ENCODE results near the gene CHSY3.

Gene CHSY3

GRCh38 chr5:129904102-129904666 is at the start of gene CHSY3:
Gene CHSY3 (plus strand): TSS chr5:129904465.
- Histone ChIP-seq H3K4me1 (ENCODE audit: control insufficient read depth, low read depth, low read length) (no peaks in the 10 kb centered on the region), H3K36me3 (ENCODE audit: control insufficient read depth, low read depth, low read length) (no peaks in the 10 kb centered on the region), H3K27me3 (ENCODE audit: control insufficient read depth, insufficient read depth, low read length) (peaks cover 51% of the 10 kb centered on the region), H3K27ac (ENCODE audit: low read length) (no peak within 1 kb of the TSS), H3K9ac (ENCODE audit: low read length) (peak within 1 kb of the TSS; percentile 36), H3K4me3 (ENCODE audit: low read length) (peak within 1 kb of the TSS; percentile 64), H3K9me3 (ENCODE audit: control insufficient read depth, low read depth, low read length) (no peaks in the 10 kb centered on the region)

GRCh38 chr5:129856325-129856724 is 47.9 kb upstream of the CHSY3 start:
- no peak overlapping the region for H3K4me3 ChIP-seq (ENCODE audit: low read length)
- no peaks in the 10 kb centered on the region for H3K9me3 ChIP-seq (ENCODE audit: control insufficient read depth, low read depth, low read length)
- no peaks in the 10 kb centered on the region for H3K27me3 ChIP-seq (ENCODE audit: control insufficient read depth, insufficient read depth, low read length)
- H3K9ac ChIP-seq (ENCODE audit: low read length), result no peak overlapping the region
- no peaks in the 10 kb centered on the region for H3K36me3 ChIP-seq (ENCODE audit: control insufficient read depth, low read depth, low read length)
- H3K27ac ChIP-seq (ENCODE audit: low read length), result no peak overlapping the region
- H3K4me1 ChIP-seq (ENCODE audit: control insufficient read depth, low read depth, low read length), result no peaks in the 10 kb centered on the region

- no peaks in the 10 kb centered on the region for H3K36me3 ChIP-seq (ENCODE audit: control insufficient read depth, low read depth, low read length)
- H3K27ac ChIP-seq (ENCODE audit: low read length), result no peak overlapping the region
- no peaks in the 10 kb centered on the region for H3K4me1 ChIP-seq (ENCODE audit: control insufficient read depth, low read depth, low read length)
- H3K9me3 ChIP-seq (ENCODE audit: control insufficient read depth, low read depth, low read length), result no peaks in the 10 kb centered on the region
- H3K4me3 ChIP-seq (ENCODE audit: low read length), result no peak overlapping the region
- H3K27me3 ChIP-seq (ENCODE audit: control insufficient read depth, insufficient read depth, low read length), result no peaks in the 10 kb centered on the region
- H3K9ac ChIP-seq (ENCODE audit: low read length), result no peak overlapping the region
Measured at GRCh38 chr5:129857116-129857515, 47.1 kb upstream of the CHSY3 start.

GRCh38 chr5:129858131-129858675 is 46.1 kb upstream of the CHSY3 start:
- Histone ChIP-seq H3K9ac (ENCODE audit: low read length) (no peak overlapping the region), H3K4me1 (ENCODE audit: control insufficient read depth, low read depth, low read length) (no peaks in the 10 kb centered on the region), H3K36me3 (ENCODE audit: control insufficient read depth, low read depth, low read length) (no peaks in the 10 kb centered on the region), H3K27me3 (ENCODE audit: control insufficient read depth, insufficient read depth, low read length) (no peaks in the 10 kb centered on the region), H3K4me3 (ENCODE audit: low read length) (no peak overlapping the region), H3K9me3 (ENCODE audit: control insufficient read depth, low read depth, low read length) (no peaks in the 10 kb centered on the region), H3K27ac (ENCODE audit: low read length) (no peak overlapping the region)

- H3K4me3 ChIP-seq (ENCODE audit: low read length), result no peak overlapping the region
- no peaks in the 10 kb centered on the region for H3K4me1 ChIP-seq (ENCODE audit: control insufficient read depth, low read depth, low read length)
- H3K36me3 ChIP-seq (ENCODE audit: control insufficient read depth, low read depth, low read length), result no peaks in the 10 kb centered on the region
- H3K27ac ChIP-seq (ENCODE audit: low read length), result no peak overlapping the region
- H3K27me3 ChIP-seq (ENCODE audit: control insufficient read depth, insufficient read depth, low read length), result no peaks in the 10 kb centered on the region
- no peak overlapping the region for H3K9ac ChIP-seq (ENCODE audit: low read length)
- no peaks in the 10 kb centered on the region for H3K9me3 ChIP-seq (ENCODE audit: control insufficient read depth, low read depth, low read length)
Measured at GRCh38 chr5:129884322-129884721, 19.9 kb upstream of the CHSY3 start.

GRCh38 chr5:129899454-129899853 is 4.8 kb upstream of the CHSY3 start:
- H3K4me3 ChIP-seq (ENCODE audit: low read length), result no peak overlapping the region
- H3K9ac ChIP-seq (ENCODE audit: low read length), result no peak overlapping the region
- no peaks in the 10 kb centered on the region for H3K4me1 ChIP-seq (ENCODE audit: control insufficient read depth, low read depth, low read length)
- H3K36me3 ChIP-seq (ENCODE audit: control insufficient read depth, low read depth, low read length), result no peaks in the 10 kb centered on the region
- H3K27me3 ChIP-seq (ENCODE audit: control insufficient read depth, insufficient read depth, low read length), result peaks cover 14% of the 10 kb centered on the region
- no peak overlapping the region for H3K27ac ChIP-seq (ENCODE audit: low read length)
- H3K9me3 ChIP-seq (ENCODE audit: control insufficient read depth, low read depth, low read length), result no peaks in the 10 kb centered on the region

GRCh38 chr5:129902816-129903215 is 1.4 kb upstream of the CHSY3 start:
- no peaks in the 10 kb centered on the region for H3K36me3 ChIP-seq (ENCODE audit: control insufficient read depth, low read depth, low read length)
- H3K27ac ChIP-seq (ENCODE audit: low read length), result no peak overlapping the region
- no peaks in the 10 kb centered on the region for H3K9me3 ChIP-seq (ENCODE audit: control insufficient read depth, low read depth, low read length)
- no peaks in the 10 kb centered on the region for H3K4me1 ChIP-seq (ENCODE audit: control insufficient read depth, low read depth, low read length)
- H3K4me3 ChIP-seq (ENCODE audit: low read length), result no peak overlapping the region
- peaks cover 46% of the 10 kb centered on the region for H3K27me3 ChIP-seq (ENCODE audit: control insufficient read depth, insufficient read depth, low read length)
- no peak overlapping the region for H3K9ac ChIP-seq (ENCODE audit: low read length)

- Histone ChIP-seq H3K27me3 (ENCODE audit: control insufficient read depth, insufficient read depth, low read length) (peaks cover 51% of the 10 kb centered on the region), H3K9me3 (ENCODE audit: control insufficient read depth, low read depth, low read length) (no peaks in the 10 kb centered on the region), H3K4me1 (ENCODE audit: control insufficient read depth, low read depth, low read length) (no peaks in the 10 kb centered on the region), H3K36me3 (ENCODE audit: control insufficient read depth, low read depth, low read length) (no peaks in the 10 kb centered on the region), H3K4me3 (ENCODE audit: low read length) (peak overlapping the region; percentile 64), H3K9ac (ENCODE audit: low read length) (peak overlapping the region; percentile 36), H3K27ac (ENCODE audit: low read length) (no peak overlapping the region)
Measured at GRCh38 chr5:129903466-129904101, 681 bp upstream of the CHSY3 start.

GRCh38 chr5:129904667-129905472 is 605 bp downstream of the CHSY3 start:
- H3K9ac ChIP-seq (ENCODE audit: low read length), result no peak overlapping the region
- H3K36me3 ChIP-seq (ENCODE audit: control insufficient read depth, low read depth, low read length), result no peaks in the 10 kb centered on the region
- peak overlapping the region; percentile 64 for H3K4me3 ChIP-seq (ENCODE audit: low read length)
- no peaks in the 10 kb centered on the region for H3K9me3 ChIP-seq (ENCODE audit: control insufficient read depth, low read depth, low read length)
- no peaks in the 10 kb centered on the region for H3K4me1 ChIP-seq (ENCODE audit: control insufficient read depth, low read depth, low read length)
- H3K27me3 ChIP-seq (ENCODE audit: control insufficient read depth, insufficient read depth, low read length), result peaks cover 51% of the 10 kb centered on the region
- no peak overlapping the region for H3K27ac ChIP-seq (ENCODE audit: low read length)

GRCh38 chr5:129905473-129906176 is 1.4 kb downstream of the CHSY3 start:
- H3K36me3 ChIP-seq (ENCODE audit: control insufficient read depth, low read depth, low read length), result no peaks in the 10 kb centered on the region
- H3K9me3 ChIP-seq (ENCODE audit: control insufficient read depth, low read depth, low read length), result no peaks in the 10 kb centered on the region
- peak overlapping the region; percentile 64 for H3K4me3 ChIP-seq (ENCODE audit: low read length)
- H3K27me3 ChIP-seq (ENCODE audit: control insufficient read depth, insufficient read depth, low read length), result peaks cover 51% of the 10 kb centered on the region
- H3K27ac ChIP-seq (ENCODE audit: low read length), result no peak overlapping the region
- no peaks in the 10 kb centered on the region for H3K4me1 ChIP-seq (ENCODE audit: control insufficient read depth, low read depth, low read length)
- no peak overlapping the region for H3K9ac ChIP-seq (ENCODE audit: low read length)

- no peaks in the 10 kb centered on the region for H3K36me3 ChIP-seq (ENCODE audit: control insufficient read depth, low read depth, low read length)
- H3K9ac ChIP-seq (ENCODE audit: low read length), result peak overlapping the region; percentile 11
- no peaks in the 10 kb centered on the region for H3K9me3 ChIP-seq (ENCODE audit: control insufficient read depth, low read depth, low read length)
- peak overlapping the region; percentile 64 for H3K4me3 ChIP-seq (ENCODE audit: low read length)
- no peaks in the 10 kb centered on the region for H3K4me1 ChIP-seq (ENCODE audit: control insufficient read depth, low read depth, low read length)
- no peak overlapping the region for H3K27ac ChIP-seq (ENCODE audit: low read length)
- H3K27me3 ChIP-seq (ENCODE audit: control insufficient read depth, insufficient read depth, low read length), result peaks cover 51% of the 10 kb centered on the region
Measured at GRCh38 chr5:129906177-129906887, 2.1 kb downstream of the CHSY3 start.
